HEK293 (cell line): ENCODE results near the gene SAMD14.

ENCODE experiments used
- KLF16 ChIP-seq: fragments of 450-650 bp; formaldehyde crosslinking; IDR thresholded peaks from 2 replicates; pipeline ENCODE4 v1.5.1; 2017; ENCODE audit warnings: missing biosample characterization, missing genetic modification characterization
- ZNF155 ChIP-seq: fragments of 450-650 bp; formaldehyde crosslinking; IDR thresholded peaks from 2 replicates; pipeline ENCODE4 v1.5.1; 2016; ENCODE audit warnings: missing biosample characterization, missing genetic modification characterization
- ZNF248 ChIP-seq: fragments of 450-650 bp; formaldehyde crosslinking; IDR thresholded peaks from 2 replicates; pipeline ENCODE4 v1.5.1; 2017; ENCODE audit warnings: missing biosample characterization, missing genetic modification characterization
- TF ChIP-seq, protein P1 (sequence below): fragments of 450-650 bp; formaldehyde crosslinking; IDR thresholded peaks from 2 replicates; pipeline ENCODE4 v1.5.1; 2016; ENCODE audit warnings: missing biosample characterization, missing genetic modification characterization
- TF ChIP-seq, protein P2 (sequence below): fragments of 450-650 bp; formaldehyde crosslinking; IDR thresholded peaks from 2 replicates; pipeline ENCODE4 v1.5.1; 2016; ENCODE audit warnings: missing biosample characterization, missing genetic modification characterization

- TF ChIP-seq, protein P1, sequence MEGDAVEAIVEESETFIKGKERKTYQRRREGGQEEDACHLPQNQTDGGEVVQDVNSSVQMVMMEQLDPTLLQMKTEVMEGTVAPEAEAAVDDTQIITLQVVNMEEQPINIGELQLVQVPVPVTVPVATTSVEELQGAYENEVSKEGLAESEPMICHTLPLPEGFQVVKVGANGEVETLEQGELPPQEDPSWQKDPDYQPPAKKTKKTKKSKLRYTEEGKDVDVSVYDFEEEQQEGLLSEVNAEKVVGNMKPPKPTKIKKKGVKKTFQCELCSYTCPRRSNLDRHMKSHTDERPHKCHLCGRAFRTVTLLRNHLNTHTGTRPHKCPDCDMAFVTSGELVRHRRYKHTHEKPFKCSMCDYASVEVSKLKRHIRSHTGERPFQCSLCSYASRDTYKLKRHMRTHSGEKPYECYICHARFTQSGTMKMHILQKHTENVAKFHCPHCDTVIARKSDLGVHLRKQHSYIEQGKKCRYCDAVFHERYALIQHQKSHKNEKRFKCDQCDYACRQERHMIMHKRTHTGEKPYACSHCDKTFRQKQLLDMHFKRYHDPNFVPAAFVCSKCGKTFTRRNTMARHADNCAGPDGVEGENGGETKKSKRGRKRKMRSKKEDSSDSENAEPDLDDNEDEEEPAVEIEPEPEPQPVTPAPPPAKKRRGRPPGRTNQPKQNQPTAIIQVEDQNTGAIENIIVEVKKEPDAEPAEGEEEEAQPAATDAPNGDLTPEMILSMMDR (tag by site-specific recombination): no peak
- TF ChIP-seq KLF16 (tag by site-specific recombination) (no peak), ZNF248 (tag by site-specific recombination) (no peak), ZNF155 (tag by site-specific recombination) (no peak)
- TF ChIP-seq, protein P2, sequence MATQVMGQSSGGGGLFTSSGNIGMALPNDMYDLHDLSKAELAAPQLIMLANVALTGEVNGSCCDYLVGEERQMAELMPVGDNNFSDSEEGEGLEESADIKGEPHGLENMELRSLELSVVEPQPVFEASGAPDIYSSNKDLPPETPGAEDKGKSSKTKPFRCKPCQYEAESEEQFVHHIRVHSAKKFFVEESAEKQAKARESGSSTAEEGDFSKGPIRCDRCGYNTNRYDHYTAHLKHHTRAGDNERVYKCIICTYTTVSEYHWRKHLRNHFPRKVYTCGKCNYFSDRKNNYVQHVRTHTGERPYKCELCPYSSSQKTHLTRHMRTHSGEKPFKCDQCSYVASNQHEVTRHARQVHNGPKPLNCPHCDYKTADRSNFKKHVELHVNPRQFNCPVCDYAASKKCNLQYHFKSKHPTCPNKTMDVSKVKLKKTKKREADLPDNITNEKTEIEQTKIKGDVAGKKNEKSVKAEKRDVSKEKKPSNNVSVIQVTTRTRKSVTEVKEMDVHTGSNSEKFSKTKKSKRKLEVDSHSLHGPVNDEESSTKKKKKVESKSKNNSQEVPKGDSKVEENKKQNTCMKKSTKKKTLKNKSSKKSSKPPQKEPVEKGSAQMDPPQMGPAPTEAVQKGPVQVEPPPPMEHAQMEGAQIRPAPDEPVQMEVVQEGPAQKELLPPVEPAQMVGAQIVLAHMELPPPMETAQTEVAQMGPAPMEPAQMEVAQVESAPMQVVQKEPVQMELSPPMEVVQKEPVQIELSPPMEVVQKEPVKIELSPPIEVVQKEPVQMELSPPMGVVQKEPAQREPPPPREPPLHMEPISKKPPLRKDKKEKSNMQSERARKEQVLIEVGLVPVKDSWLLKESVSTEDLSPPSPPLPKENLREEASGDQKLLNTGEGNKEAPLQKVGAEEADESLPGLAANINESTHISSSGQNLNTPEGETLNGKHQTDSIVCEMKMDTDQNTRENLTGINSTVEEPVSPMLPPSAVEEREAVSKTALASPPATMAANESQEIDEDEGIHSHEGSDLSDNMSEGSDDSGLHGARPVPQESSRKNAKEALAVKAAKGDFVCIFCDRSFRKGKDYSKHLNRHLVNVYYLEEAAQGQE (tag by site-specific recombination): no peak
Measured at GRCh38 chr17:50152736-50153135, 22.8 kb upstream of the SAMD14 start.
